Panc1 (cell line): ENCODE data around the gene ZCCHC24. TPM values are rescaled to one million over a fixed set of nuclear protein-coding genes. Genes with fewer than 3 reads are reported as not detected.

ENCODE experiments used
- ATAC-seq: fragments of 200-7000 bp; cut with Tn5 transposase; 2 replicates; pipeline ENCODE4 v1.9.1; 2020; ENCODE audit warnings: mild to moderate bottlenecking, moderate library complexity
- BruUV-seq: library from RNA; stranded (reverse); fragments of 400-500 nt; replicated peaks from 2 replicates; lab custom pipeline; 2021; lab: Mats Ljungman, UMichigan
- CTCF ChIA-PET: fragments of 300-600 bp; sonication (Branson Sonifier 250); formaldehyde crosslinking; loops from one replicate; lab custom pipeline; 2022; ENCODE audit warnings: antibody characterized with exemption; lab: Charles Lee
- POLR2A ChIA-PET: fragments of 300-600 bp; sonication (Branson Sonifier 250); formaldehyde crosslinking; loops from one replicate; lab custom pipeline; 2022; ENCODE audit warnings: antibody characterized with exemption; lab: Charles Lee
- DNase-seq: peaks from one replicate; pipeline ENCODE4 v3.0.0-alpha.2; 2010; ENCODE audit warnings: low read depth, low spot score
- H3K27ac ChIP-seq: 2 replicates; pipeline ENCODE4 v1.5.1; 2011; ENCODE audit warnings: mild to moderate bottlenecking, low read length, inconsistent platforms
- H3K27me3 ChIP-seq: fragments of 200-500 bp; sonication (Bioruptor generic); 2 replicates; pipeline ENCODE4 v1.6.0; 2014; ENCODE audit warnings: low read length, inconsistent platforms; ENCODE audit not compliant: control insufficient read depth, insufficient read depth
- H3K36me3 ChIP-seq: fragments of 200-500 bp; sonication (Bioruptor generic); 2 replicates; pipeline ENCODE4 v1.5.1; 2014; ENCODE audit warnings: inconsistent platforms, mild to moderate bottlenecking, low read length, moderate library complexity; ENCODE audit not compliant: control insufficient read depth, insufficient read depth
- H3K4me1 ChIP-seq: 2 replicates; pipeline ENCODE4 v1.5.1; 2011; ENCODE audit warnings: inconsistent platforms, mild to moderate bottlenecking, low read length, moderate library complexity; ENCODE audit not compliant: control insufficient read depth, insufficient read depth
- H3K4me3 ChIP-seq, 2 experiments: 2 replicates each; pipeline ENCODE4 v1.5.1; 2011 to 2012; ENCODE audit warnings: low read depth in 2 of 2, low read length in 2 of 2, mild to moderate bottlenecking in 2 of 2, inconsistent platforms in 1 of 2, moderate library complexity in 1 of 2
- H3K9me3 ChIP-seq: fragments of 200-500 bp; sonication (Bioruptor generic); 2 replicates; pipeline ENCODE4 v1.5.1; 2014; ENCODE audit warnings: low read depth, mild to moderate bottlenecking, inconsistent platforms, low read length, moderate library complexity; ENCODE audit not compliant: control insufficient read depth, insufficient read depth
- POLR2AphosphoS5 ChIP-seq: IDR thresholded peaks from 2 replicates; pipeline ENCODE4 v1.6.1; 2012; ENCODE audit warnings: mild to moderate bottlenecking, low read depth, low read length, moderate library complexity
- SIN3A ChIP-seq: IDR thresholded peaks from 2 replicates; pipeline ENCODE4 v1.6.1; 2012; ENCODE audit warnings: low read depth, mild to moderate bottlenecking, low read length, moderate library complexity, borderline replicate concordance; ENCODE audit not compliant: insufficient read depth
- TCF7L2 ChIP-seq: IDR thresholded peaks from 2 replicates; pipeline ENCODE4 v1.6.1; 2011; ENCODE audit warnings: mild to moderate bottlenecking, low read depth, low read length, inconsistent platforms
- in situ Hi-C: cut with HindIII; loops from 2 replicates; pipeline ENCODE4 v1.10.0; 2016; ENCODE audit warnings: low sequenced_read_pairs, low pct_unique_long_range_greater_than_20kb
- intact Hi-C: fragments of 100-400 bp; cut with micrococcal nuclease; formaldehyde crosslinking; loops from one replicate; pipeline ENCODE4 v1.10.0; 2022; ENCODE audit not compliant: unreplicated experiment
- total RNA-seq: library from RNA; stranded (reverse); gene quantifications from one replicate; pipeline ENCODE4 v1.2.1, GENCODE V29; 2021; ENCODE audit not compliant: unreplicated experiment
- TF ChIP-seq, protein P1 (sequence below): fragments of 450-650 bp; IDR thresholded peaks from 2 replicates; pipeline ENCODE4 v1.5.1; 2017; ENCODE audit warnings: mild to moderate bottlenecking

Gene ZCCHC24
- total RNA-seq, 1 experiment from 2014 or later: 7.8 TPM

DNA sequence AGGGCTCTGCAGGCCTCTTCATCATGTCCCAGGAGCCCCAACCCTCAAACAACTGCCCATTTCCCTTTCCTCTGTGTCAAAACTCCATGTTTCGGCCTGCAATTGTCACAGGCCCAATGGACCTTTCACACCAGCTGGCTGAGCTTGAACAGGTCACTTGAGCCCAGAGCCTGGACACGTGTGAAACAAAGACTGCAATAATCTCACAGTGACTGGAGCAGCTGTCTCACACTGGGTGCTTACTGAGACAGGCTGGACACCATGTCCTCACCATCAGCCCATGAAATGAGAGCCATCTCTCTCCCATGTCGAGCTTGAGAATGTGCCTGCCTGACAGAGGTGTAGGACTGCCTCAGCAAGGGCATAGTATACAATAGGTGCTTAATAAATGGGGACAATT is 47.4 kb upstream of the ZCCHC24 start:
- no peak overlapping the region for H3K4me3 ChIP-seq
- TF ChIP-seq POLR2AphosphoS5 (no peak), TCF7L2 (no peak)
- TF ChIP-seq, protein P1, sequence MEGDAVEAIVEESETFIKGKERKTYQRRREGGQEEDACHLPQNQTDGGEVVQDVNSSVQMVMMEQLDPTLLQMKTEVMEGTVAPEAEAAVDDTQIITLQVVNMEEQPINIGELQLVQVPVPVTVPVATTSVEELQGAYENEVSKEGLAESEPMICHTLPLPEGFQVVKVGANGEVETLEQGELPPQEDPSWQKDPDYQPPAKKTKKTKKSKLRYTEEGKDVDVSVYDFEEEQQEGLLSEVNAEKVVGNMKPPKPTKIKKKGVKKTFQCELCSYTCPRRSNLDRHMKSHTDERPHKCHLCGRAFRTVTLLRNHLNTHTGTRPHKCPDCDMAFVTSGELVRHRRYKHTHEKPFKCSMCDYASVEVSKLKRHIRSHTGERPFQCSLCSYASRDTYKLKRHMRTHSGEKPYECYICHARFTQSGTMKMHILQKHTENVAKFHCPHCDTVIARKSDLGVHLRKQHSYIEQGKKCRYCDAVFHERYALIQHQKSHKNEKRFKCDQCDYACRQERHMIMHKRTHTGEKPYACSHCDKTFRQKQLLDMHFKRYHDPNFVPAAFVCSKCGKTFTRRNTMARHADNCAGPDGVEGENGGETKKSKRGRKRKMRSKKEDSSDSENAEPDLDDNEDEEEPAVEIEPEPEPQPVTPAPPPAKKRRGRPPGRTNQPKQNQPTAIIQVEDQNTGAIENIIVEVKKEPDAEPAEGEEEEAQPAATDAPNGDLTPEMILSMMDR: no peak
- H3K27me3 ChIP-seq: peaks cover 8% of the 10 kb centered on the region
- intact Hi-C loops (no loop called here), in situ Hi-C loops (no loop called here)
- no TSS peak for BruUV-seq
- H3K9me3 ChIP-seq: no peaks in the 10 kb centered on the region
- CTCF ChIA-PET: no interaction called here
- H3K27ac ChIP-seq: no peak overlapping the region
- POLR2A ChIA-PET: no interaction called here
- no peaks in the 10 kb centered on the region for H3K36me3 ChIP-seq
- no peaks in the 10 kb centered on the region for H3K4me1 ChIP-seq
- ATAC-seq (no peak), DNase-seq (no peak)

DNA sequence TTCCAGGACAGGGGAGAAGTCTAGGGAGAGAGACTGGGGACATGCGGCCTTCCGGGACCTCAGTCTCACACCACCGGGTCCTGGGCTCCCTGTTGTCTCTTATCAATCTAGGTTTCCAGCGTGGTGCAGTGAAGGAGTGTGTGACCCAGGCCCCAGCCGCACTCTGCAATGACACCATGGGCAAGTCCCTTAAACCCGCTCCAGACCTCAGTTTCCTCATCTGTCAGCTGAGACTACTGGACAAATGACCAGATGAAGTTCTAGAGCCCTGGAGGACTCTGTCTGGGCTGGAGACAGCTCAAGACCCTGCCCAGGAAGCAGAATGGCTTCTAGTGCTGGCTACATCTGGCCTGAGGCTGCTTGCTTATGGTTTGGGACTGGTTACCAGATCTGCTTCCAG is 46.8 kb upstream of the ZCCHC24 start:
- Histone ChIP-seq H3K4me1 (no peaks in the 10 kb centered on the region), H3K36me3 (no peaks in the 10 kb centered on the region), H3K27me3 (peaks cover 6% of the 10 kb centered on the region), H3K4me3 (no peak overlapping the region), H3K9me3 (no peaks in the 10 kb centered on the region), H3K27ac (no peak overlapping the region)
- CTCF ChIA-PET: no interaction called here
- in situ Hi-C loops (no loop called here), intact Hi-C loops (no loop called here)
- POLR2A ChIA-PET: no interaction called here
- DNase-seq (no peak), ATAC-seq (no peak)
- no TSS peak for BruUV-seq
- no peak for TF ChIP-seq SIN3A
- no peak for TF ChIP-seq TCF7L2
- no peak for TF ChIP-seq POLR2AphosphoS5
- TF ChIP-seq, protein P1: no peak

DNA sequence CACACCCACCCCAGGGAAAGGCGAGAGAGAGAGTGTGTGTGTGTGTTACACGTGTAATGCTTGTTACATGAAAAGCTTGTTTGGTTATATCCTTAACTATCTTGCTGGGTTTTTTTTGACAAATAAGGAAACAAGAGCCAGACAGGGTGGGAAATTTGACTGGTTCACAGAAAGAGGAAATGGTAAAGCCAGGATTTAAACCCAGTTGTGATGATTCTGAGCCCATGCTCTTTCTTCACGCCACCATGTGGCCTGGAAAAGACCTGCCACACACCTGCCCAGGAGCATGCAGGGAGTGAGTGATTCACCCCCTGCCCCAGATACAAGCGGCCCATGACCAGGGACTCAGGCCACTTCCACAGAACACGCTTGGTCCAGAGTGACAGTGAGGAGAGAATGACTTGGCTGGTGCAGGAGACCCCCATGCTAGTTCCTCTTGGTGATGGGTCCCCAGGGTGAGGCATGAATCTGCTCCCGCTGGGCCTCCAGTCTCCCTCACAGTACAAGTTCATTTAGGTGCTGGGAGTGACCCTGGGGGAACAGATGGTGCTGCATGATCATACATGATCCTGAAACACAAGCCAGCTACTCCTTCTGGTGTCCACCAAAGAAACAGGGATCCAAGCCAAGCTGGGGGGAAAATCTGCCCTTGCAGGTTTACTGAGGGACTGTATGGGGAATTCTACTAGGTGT is 45.9 kb upstream of the ZCCHC24 start:
- intact Hi-C loops (no loop called here), in situ Hi-C loops (no loop called here)
- Histone ChIP-seq H3K4me1 (no peaks in the 10 kb centered on the region), H3K4me3 (no peak overlapping the region), H3K27ac (no peak overlapping the region), H3K9me3 (no peaks in the 10 kb centered on the region), H3K27me3 (peaks cover under 1% of the 10 kb centered on the region), H3K36me3 (no peaks in the 10 kb centered on the region)
- ATAC-seq (no peak), DNase-seq (no peak)
- BruUV-seq: no TSS peak
- TF ChIP-seq, protein P1: no peak
- no peak for TF ChIP-seq SIN3A
- ChIA-PET CTCF (no interaction called here), POLR2A (no interaction called here)
